OCI-LY1 (cell line): ENCODE measurements around the gene PER1.

Experiments used
- CTCF ChIP-seq: fragments of 200-600 bp; sonication (generic), shearing (Covaris generic); IDR thresholded peaks from 2 replicates; pipeline ENCODE4 v1.5.1; 2017; ENCODE audit warnings: mild to moderate bottlenecking, antibody characterized with exemption, low read length, moderate library complexity, mixed read lengths
- EZH2 ChIP-seq: fragments of 200-600 bp; sonication (generic), shearing (Covaris generic); IDR thresholded peaks from 2 replicates; pipeline ENCODE4 v1.8.0; 2017; ENCODE audit warnings: borderline replicate concordance, mixed run types, mild to moderate bottlenecking, antibody characterized with exemption, low read length, moderate library complexity, mixed read lengths

GRCh38 chr17:8131844-8132441 is 20.3 kb downstream of the PER1 start:
- TF ChIP-seq CTCF (no peak), EZH2 (no peak)
